HG03457 (cell line): ENCODE data around the gene FBH1.
"Not testable (repeated sequence)": the region's sequence is repeated elsewhere in the genome, so short reads cannot be mapped to it uniquely, and the experiment has no call there.

Experiments used
- ATAC-seq: cut with Tn5 transposase; IDR thresholded peaks from one replicate; pipeline ENCODE4 v1.9.1; 2021; ENCODE audit warnings: moderate number of reproducible peaks; ENCODE audit not compliant: unreplicated experiment

Gene FBH1

GRCh38 chr10:5956146-5956936 is 66.3 kb downstream of the FBH1 start:
- no peak for ATAC-seq

- no peak for ATAC-seq
These were observed 68.0 kb downstream of the FBH1 start for GRCh38 chr10:5958077-5958476.

DNA sequence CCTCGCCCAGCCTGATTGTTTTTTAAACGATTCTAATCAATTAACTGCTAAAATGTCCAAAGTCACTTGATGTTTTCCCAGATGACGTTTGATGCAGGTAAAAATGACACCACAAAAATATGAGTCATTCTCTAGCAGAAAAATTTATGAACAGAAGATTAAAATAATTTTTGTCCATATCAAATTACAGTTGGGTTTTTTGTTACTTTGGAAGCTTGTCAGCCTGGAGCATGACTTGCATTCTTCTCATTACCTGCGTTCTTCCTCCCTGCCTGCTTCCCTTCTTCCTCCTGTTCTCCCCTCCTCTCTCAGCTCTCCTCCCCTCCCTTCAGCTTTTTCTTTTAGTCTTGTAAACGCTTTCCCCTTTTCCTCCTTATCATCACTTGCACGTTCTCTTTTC is 68.6 kb downstream of the FBH1 start:
- no peak for ATAC-seq

- ATAC-seq, result no peak
These were observed 69.1 kb downstream of the FBH1 start for GRCh38 chr10:5959142-5959541.

- ATAC-seq, result no peak
These were observed 69.6 kb downstream of the FBH1 start for GRCh38 chr10:5959581-5960069.

GRCh38 chr10:5960070-5960972 is 70.3 kb downstream of the FBH1 start:
- no peak for ATAC-seq

DNA sequence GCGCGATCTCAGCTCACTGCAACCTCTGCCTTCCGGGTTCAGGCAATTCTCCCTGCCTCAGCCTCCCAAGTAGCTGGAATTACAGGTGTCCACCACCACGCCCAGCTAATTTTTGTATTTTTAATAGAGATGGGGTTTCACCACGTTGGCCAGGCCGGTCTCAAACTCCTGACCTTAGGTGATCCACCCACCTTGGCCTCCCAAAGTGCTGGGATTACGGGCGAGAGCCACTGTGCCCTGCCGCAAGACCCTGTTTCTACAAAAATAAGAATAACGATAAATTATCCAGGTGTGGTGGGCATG is 70.9 kb downstream of the FBH1 start:
- ATAC-seq, result not testable (repeated sequence)

DNA sequence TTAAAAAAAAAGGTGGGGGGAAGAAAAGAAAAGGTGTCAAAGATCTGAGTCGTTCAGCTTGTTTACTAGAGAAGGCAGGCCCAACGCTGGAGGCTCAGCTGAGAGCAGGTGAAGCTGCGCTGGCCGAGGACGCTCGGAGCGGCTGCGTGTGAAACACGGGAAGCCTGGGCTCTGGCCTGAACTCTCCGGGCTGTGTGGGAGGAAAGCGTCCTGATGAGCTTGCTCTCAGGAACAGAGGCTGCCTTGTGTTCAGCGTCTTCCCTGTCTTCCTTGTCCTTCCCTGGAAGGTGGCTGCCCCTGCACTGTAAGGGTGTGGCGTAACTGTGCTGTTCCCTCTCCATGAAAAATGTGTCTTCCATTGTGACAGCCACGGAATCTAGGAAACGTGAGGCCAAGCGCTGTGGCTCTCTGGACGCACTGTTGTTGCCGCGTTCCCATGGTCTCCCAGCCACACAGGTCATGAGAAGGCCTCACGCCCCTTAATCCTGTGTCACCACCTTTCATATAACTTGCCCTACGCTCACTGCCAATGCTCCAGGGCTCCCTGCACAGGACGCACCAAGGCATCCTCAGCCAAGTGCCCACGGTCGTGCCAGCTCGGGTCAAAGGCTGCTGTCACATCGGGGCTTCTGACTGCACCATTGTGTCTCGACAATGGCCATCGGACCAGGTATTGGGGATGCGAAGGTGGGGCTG is 71.5 kb downstream of the FBH1 start:
- no peak for ATAC-seq

DNA sequence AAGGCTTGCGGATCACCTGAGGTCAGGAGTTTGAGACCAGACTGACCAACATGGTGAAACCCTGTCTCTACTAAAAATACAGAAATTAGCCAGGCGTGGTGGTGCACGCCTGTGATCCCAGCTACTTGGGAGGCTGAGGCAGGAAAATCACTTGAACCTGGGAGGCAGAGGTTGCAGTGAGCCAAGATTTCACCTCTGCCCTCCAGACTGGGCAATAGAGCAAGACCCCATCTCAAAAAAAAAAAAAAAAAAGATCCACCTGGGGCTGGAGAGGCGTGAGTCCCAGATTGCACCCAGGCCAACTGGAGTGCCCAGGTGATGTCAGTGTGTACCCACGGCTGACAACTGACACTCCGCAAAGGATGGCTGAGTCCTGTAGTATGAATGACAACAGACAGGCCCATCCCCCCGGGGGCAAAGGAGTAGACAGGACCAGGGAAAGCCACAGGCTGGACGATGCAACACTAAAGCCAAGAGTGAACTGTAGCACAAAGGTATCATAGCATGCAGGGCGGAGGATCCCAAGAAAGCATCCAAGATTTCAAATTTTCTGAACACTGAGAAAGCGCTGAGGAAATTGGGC is 72.4 kb downstream of the FBH1 start:
- ATAC-seq, result not testable (repeated sequence)

DNA sequence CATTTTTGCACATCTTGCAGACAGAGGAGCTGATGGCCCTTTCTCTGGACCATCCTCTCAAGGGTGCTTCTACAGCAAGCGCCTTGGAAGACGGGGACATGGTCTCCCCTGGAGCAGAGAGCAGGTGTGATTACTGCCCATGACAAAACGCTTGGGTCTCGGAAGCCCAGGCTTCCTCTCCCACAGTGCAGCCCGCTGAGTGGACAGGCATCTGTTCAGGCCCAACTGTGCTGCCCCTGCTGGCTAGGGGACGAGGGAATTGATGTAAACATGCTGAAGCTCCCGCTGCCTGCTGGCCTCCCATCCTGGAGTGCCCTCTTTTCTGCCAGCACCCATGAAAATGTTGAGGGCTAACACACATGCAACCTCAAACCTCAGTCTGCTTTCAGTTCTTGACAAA is 73.0 kb downstream of the FBH1 start:
- ATAC-seq, result no peak

GRCh38 chr10:5963591-5963990 is 73.5 kb downstream of the FBH1 start:
- ATAC-seq, result no peak

GRCh38 chr10:5964736-5965135 is 74.7 kb downstream of the FBH1 start:
- no peak for ATAC-seq

- no peak for ATAC-seq
These were observed 75.2 kb downstream of the FBH1 start for GRCh38 chr10:5965266-5965665.

DNA sequence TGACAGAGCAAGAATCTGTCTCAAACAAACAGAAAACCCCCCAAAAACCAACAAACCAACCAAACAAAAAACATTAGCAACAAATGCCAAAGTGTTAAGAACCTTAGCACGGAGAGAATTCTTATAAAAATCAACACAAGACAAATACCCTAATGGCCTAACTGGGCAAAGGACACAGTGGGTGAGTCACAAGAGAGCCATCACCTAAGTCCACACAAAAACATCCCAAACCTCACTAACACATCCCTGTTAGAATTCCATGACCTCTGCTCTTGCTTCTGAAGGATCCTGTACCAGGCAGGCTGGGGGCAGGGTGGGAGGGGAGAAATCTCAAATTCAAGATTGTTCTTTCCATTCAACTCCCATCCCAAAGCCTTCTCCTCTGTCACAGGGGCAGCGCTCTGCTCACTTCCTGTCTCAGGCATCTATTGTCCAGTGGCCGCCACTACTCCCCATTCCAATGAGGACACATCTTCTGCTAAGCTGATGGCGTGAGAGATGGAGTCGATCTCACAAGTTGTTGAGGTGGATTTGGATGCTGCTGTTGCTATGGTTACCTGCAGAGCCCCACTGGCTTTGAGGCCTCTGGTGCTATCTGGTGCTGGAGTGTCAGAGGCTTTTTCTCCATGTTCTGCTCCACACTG is 78.1 kb downstream of the FBH1 start:
- no peak for ATAC-seq

DNA sequence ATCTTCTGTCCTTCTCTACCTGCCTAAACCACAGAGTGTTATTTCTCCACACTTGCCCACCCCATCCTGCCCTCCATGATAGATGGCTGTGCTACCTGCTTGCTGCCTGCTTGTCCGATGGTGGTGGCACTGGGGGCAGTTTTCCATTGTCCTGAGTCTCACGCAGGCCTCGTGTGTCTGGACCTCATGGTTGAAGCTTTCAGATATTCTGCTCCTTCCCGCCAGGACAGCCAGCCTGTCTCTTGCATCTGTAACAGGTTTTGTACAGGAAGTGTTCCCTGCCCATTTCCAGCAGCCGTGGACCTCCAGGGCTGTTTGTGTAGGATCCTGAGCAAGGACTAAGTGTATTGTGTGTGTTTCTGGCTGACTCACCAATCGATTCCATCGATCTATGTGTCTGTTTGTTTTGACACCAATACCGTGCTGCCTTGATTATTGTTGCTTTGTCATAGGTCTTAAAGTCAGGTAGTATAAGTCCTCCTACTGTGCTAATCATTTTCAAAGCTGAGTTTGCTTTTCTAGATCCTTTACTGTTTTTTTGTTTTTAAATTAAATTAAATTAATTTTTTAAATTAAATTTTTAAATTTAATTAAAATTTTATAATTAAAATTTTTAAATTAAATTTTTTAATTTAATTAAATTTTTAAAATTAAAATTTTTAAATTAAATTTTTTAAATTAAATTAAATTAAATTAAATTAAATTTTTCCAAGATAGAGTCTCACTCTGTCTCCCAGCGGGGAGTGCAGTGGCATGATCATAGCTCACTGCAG is 78.8 kb downstream of the FBH1 start:
- ATAC-seq, result no peak

DNA sequence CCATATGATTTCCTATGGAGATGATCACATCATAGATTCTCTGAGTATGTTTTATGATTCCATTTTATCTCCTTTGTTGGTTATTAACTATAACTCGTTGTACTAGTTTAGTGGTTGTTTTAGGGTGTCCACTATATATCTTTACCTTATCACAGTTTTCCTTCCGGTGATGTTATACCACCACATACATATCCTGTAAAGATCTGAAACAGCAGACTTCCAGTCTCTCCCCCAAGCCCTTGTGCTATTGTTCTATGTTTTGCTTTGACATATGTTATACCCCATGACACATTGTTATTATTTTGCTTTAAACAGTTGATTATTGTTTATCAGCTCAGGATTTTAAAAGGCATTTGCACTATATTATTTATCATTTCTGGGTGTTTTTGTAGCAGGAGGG is 80.0 kb downstream of the FBH1 start:
- ATAC-seq, result no peak

- ATAC-seq, result no peak
These were observed 80.5 kb downstream of the FBH1 start for GRCh38 chr10:5970527-5970926.

DNA sequence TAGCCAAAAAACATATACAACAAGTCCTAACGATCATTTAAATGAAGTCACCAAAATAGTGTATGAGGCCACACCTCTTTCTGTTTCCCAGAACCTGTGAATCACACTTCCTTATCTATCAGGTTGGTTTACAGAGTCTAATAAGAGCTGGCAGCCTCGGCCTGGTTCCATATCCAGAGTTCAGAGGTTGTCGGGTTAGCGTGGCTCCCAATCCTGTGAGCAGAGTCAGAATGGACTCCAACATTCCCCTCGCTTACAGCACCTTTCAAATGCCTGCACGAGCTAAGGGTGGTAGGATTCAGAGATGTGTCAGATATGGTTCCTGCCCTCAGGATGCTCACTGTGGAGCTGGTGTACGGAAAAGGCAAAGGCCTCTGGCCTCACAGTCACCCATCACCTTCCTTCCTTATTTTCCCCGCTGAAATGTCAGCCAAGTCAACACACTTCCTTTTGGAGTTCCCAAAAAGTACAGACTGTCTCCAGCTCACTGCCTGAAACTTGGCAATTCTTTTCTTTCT is 81.3 kb downstream of the FBH1 start:
- ATAC-seq, result no peak

GRCh38 chr10:5971886-5972285 is 81.8 kb downstream of the FBH1 start:
- no peak for ATAC-seq

- no peak for ATAC-seq
These were observed 83.0 kb downstream of the FBH1 start for GRCh38 chr10:5973069-5973468.
